Measurements from ENCODE around the gene MAP7.

The MAP7 gene

GRCh38 chr6:136415351-136416007 lies 134.7 kb downstream of the MAP7 start:
- DNase-seq (ENCODE audit: low read depth), result no peak
- no peak overlapping the region for H3K4me3 ChIP-seq (ENCODE audit: control insufficient read depth, low read depth, low read length)
- TF ChIP-seq CTCF (IDR thresholded peaks at IDR 0.05; ENCODE audit: control insufficient read depth, insufficient read depth, low read depth, low read length, missing control alignments), result no peak

GRCh38 chr6:136412410-136412809 lies 137.8 kb downstream of the MAP7 start:
- DNase-seq (ENCODE audit: low read depth), result no peak
- no peak overlapping the region for H3K4me3 ChIP-seq (ENCODE audit: control insufficient read depth, low read depth, low read length)
- no peak for TF ChIP-seq CTCF (IDR thresholded peaks at IDR 0.05; ENCODE audit: control insufficient read depth, insufficient read depth, low read depth, low read length, missing control alignments)

- DNase-seq (ENCODE audit: low read depth), result no peak
- no peak for TF ChIP-seq CTCF (IDR thresholded peaks at IDR 0.05; ENCODE audit: control insufficient read depth, insufficient read depth, low read depth, low read length, missing control alignments)
- no peak overlapping the region for H3K4me3 ChIP-seq (ENCODE audit: control insufficient read depth, low read depth, low read length)
Observed at GRCh38 chr6:136411453-136412354, 138.5 kb downstream of the MAP7 start.

- DNase-seq (ENCODE audit: low read depth), result no peak
- no peak for TF ChIP-seq CTCF (IDR thresholded peaks at IDR 0.05; ENCODE audit: control insufficient read depth, insufficient read depth, low read depth, low read length, missing control alignments)
- H3K4me3 ChIP-seq (ENCODE audit: control insufficient read depth, low read depth, low read length), result no peak overlapping the region
Observed at GRCh38 chr6:136411025-136411325, 139.2 kb downstream of the MAP7 start.

GRCh38 chr6:136410201-136411024 lies 139.8 kb downstream of the MAP7 start:
- TF ChIP-seq CTCF (IDR thresholded peaks at IDR 0.05; ENCODE audit: control insufficient read depth, insufficient read depth, low read depth, low read length, missing control alignments), result no peak
- DNase-seq (ENCODE audit: low read depth), result no peak
- no peak overlapping the region for H3K4me3 ChIP-seq (ENCODE audit: control insufficient read depth, low read depth, low read length)

- no peak for TF ChIP-seq CTCF (IDR thresholded peaks at IDR 0.05; ENCODE audit: control insufficient read depth, insufficient read depth, low read depth, low read length, missing control alignments)
- H3K4me3 ChIP-seq (ENCODE audit: control insufficient read depth, low read depth, low read length), result no peak overlapping the region
- DNase-seq (ENCODE audit: low read depth), result no peak
Observed at GRCh38 chr6:136409597-136409996, 140.6 kb downstream of the MAP7 start.

Data from AG09309 (cell line).